Neural cell (in vitro differentiated cells): ENCODE measurements around the gene PSMD8. TPM values are rescaled to one million over a fixed set of nuclear protein-coding genes. Genes with fewer than 3 reads are reported as not detected.

Experiments used
- H2AFZ ChIP-seq: fragments of 200-600, 300-800 bp; sonication (generic), shearing (Covaris generic); 2 replicates; pipeline ENCODE4 v1.6.0; 2014; ENCODE audit warnings: low read depth, mild to moderate bottlenecking, antibody characterized with exemption, low read length, moderate library complexity
- H3F3A ChIP-seq: fragments of 200-600 bp; shearing (Covaris generic); 2 replicates; pipeline ENCODE4 v1.6.1; 2016; ENCODE audit warnings: mild to moderate bottlenecking, moderate library complexity, mixed read lengths, antibody characterized with exemption, low read length; ENCODE audit not compliant: insufficient read depth, poor library complexity, severe bottlenecking
- H3K27ac ChIP-seq: fragments of 200-600, 300-800 bp; sonication (generic), shearing (Covaris generic); 2 replicates; pipeline ENCODE4 v1.5.1; 2014; ENCODE audit warnings: mild to moderate bottlenecking, low read length, moderate library complexity
- H3K27me3 ChIP-seq: fragments of 300-800, 200-600 bp; sonication (generic), shearing (Covaris generic); 2 replicates; pipeline ENCODE4 v1.6.0; 2014; ENCODE audit warnings: mild to moderate bottlenecking, low read depth, low read length, moderate library complexity; ENCODE audit not compliant: insufficient read depth
- H3K36me3 ChIP-seq: fragments of 300-800, 200-600 bp; sonication (generic), shearing (Covaris generic); 2 replicates; pipeline ENCODE4 v1.5.1; 2014; ENCODE audit warnings: mild to moderate bottlenecking, antibody characterized with exemption, low read length, moderate library complexity; ENCODE audit not compliant: insufficient read depth
- H3K4me2 ChIP-seq: fragments of 300-800, 200-600 bp; sonication (generic), shearing (Covaris generic); 2 replicates; pipeline ENCODE4 v1.6.0; 2014; ENCODE audit warnings: mild to moderate bottlenecking, low read length
- H3K4me3 ChIP-seq: fragments of 300-800, 200-600 bp; sonication (generic), shearing (Covaris generic); 2 replicates; pipeline ENCODE4 v1.5.1; 2014; ENCODE audit warnings: mild to moderate bottlenecking, low read length, moderate library complexity
- H3K79me2 ChIP-seq: fragments of 200-600 bp; shearing (Covaris generic); replicated peaks from 2 replicates; pipeline ENCODE4 v1.6.0; 2014; ENCODE audit warnings: mild to moderate bottlenecking, low read length, moderate library complexity; ENCODE audit not compliant: insufficient read depth
- H3K9ac ChIP-seq: fragments of 300-800, 200-600 bp; sonication (generic), shearing (Covaris generic); 2 replicates; pipeline ENCODE4 v1.6.1; 2016; ENCODE audit warnings: mild to moderate bottlenecking, low read length, mixed read lengths
- H3K9me2 ChIP-seq: fragments of 200-600 bp; shearing (Covaris generic); 2 replicates; pipeline ENCODE4 v1.6.1; 2016; ENCODE audit warnings: mild to moderate bottlenecking, low read length, mixed read lengths; ENCODE audit not compliant: insufficient read depth
- H3K9me3 ChIP-seq: fragments of 200-600, 300-800 bp; sonication (generic), shearing (Covaris generic); 2 replicates; pipeline ENCODE4 v1.6.1; 2016; ENCODE audit warnings: mild to moderate bottlenecking, mixed run types, low read length, moderate library complexity, mixed read lengths
- H4K20me1 ChIP-seq: fragments of 200-600 bp; shearing (Covaris generic); 2 replicates; pipeline ENCODE4 v1.6.1; 2016; ENCODE audit warnings: mild to moderate bottlenecking, mixed run types; ENCODE audit not compliant: insufficient read depth
- CTCF ChIP-seq: fragments of 450-650 bp; IDR thresholded peaks from 2 replicates; pipeline ENCODE4 v1.5.1; 2014; ENCODE audit warnings: antibody characterized with exemption, mild to moderate bottlenecking, moderate library complexity; ENCODE audit not compliant: poor library complexity, severe bottlenecking
- EP300 ChIP-seq: fragments of 450-650 bp; conservative IDR thresholded peaks from 2 replicates; pipeline ENCODE4 v1.6.1; 2014; ENCODE audit warnings: antibody characterized with exemption, mild to moderate bottlenecking, moderate library complexity; ENCODE audit not compliant: poor library complexity, severe bottlenecking
- EZH2 ChIP-seq: fragments of 200-600, 300-800 bp; shearing (Covaris generic), sonication (generic); IDR thresholded peaks from 2 replicates; pipeline ENCODE4 v1.6.1; 2014; ENCODE audit warnings: antibody characterized with exemption, low read length, borderline replicate concordance, mild to moderate bottlenecking; ENCODE audit not compliant: insufficient read depth, poor library complexity, severe bottlenecking
- MXI1 ChIP-seq: fragments of 450-650 bp; conservative IDR thresholded peaks from 2 replicates; pipeline ENCODE4 v1.6.1; 2014; ENCODE audit warnings: antibody characterized with exemption, mild to moderate bottlenecking; ENCODE audit not compliant: poor library complexity, severe bottlenecking
- POLR2AphosphoS5 ChIP-seq: IDR thresholded peaks from 2 replicates; pipeline ENCODE4 v1.6.1; 2012
- RAD21 ChIP-seq: fragments of 450-650 bp; conservative IDR thresholded peaks from 2 replicates; pipeline ENCODE4 v1.6.1; 2014; ENCODE audit warnings: antibody characterized with exemption, mild to moderate bottlenecking, moderate library complexity
- REST ChIP-seq: IDR thresholded peaks from 2 replicates; pipeline ENCODE4 v1.6.1; 2012; ENCODE audit warnings: borderline replicate concordance
- SMC3 ChIP-seq: fragments of 450-650 bp; conservative IDR thresholded peaks from 2 replicates; pipeline ENCODE4 v1.6.1; 2014; ENCODE audit warnings: antibody characterized with exemption, mild to moderate bottlenecking, moderate library complexity; ENCODE audit not compliant: poor library complexity
- TAF1 ChIP-seq: IDR thresholded peaks from 2 replicates; pipeline ENCODE4 v1.6.1; 2012; ENCODE audit warnings: low read depth
- polyA plus RNA-seq: library from polyadenylated mRNA; depleted of rRNA; stranded (reverse); fragments of >200 nt; gene quantifications from 2 replicates; pipeline ENCODE4 v1.2.3, GENCODE V29; 2014

Gene PSMD8
- polyA plus RNA-seq, 1 donor from 2014 or later: 334 TPM

GRCh38 chr19:38367041-38367440 is 7.3 kb upstream of the PSMD8 start:
- Histone ChIP-seq H3K4me2 (no peak overlapping the region), H3K9ac (no peak overlapping the region), H3K36me3 (no peaks in the 10 kb centered on the region), H2AFZ (no peak overlapping the region), H3K9me3 (no peaks in the 10 kb centered on the region), H4K20me1 (no peaks in the 10 kb centered on the region), H3K9me2 (no peaks in the 10 kb centered on the region), H3K27me3 (peaks cover 8% of the 10 kb centered on the region), H3F3A (no peaks in the 10 kb centered on the region), H3K79me2 (no peaks in the 10 kb centered on the region), H3K4me3 (no peak overlapping the region), H3K27ac (no peak overlapping the region)
- TF ChIP-seq RAD21 (no peak), CTCF (no peak), SMC3 (no peak), MXI1 (no peak), EZH2 (no peak), POLR2AphosphoS5 (no peak), EP300 (no peak), REST (no peak), TAF1 (no peak)

GRCh38 chr19:38369584-38369983 is 4.8 kb upstream of the PSMD8 start:
- H2AFZ ChIP-seq: no peak overlapping the region
- H3K4me2 ChIP-seq: no peak overlapping the region
- TF ChIP-seq REST (no peak), CTCF (no peak), SMC3 (no peak), MXI1 (no peak), TAF1 (no peak), EP300 (no peak), EZH2 (no peak), POLR2AphosphoS5 (no peak), RAD21 (no peak)
- no peaks in the 10 kb centered on the region for H3F3A ChIP-seq
- no peaks in the 10 kb centered on the region for H4K20me1 ChIP-seq
- no peaks in the 10 kb centered on the region for H3K79me2 ChIP-seq
- no peak overlapping the region for H3K4me3 ChIP-seq
- H3K9me3 ChIP-seq: no peaks in the 10 kb centered on the region
- no peaks in the 10 kb centered on the region for H3K36me3 ChIP-seq
- no peak overlapping the region for H3K9ac ChIP-seq
- no peaks in the 10 kb centered on the region for H3K9me2 ChIP-seq
- H3K27me3 ChIP-seq: no peaks in the 10 kb centered on the region
- H3K27ac ChIP-seq: no peak overlapping the region
